Osteoblast (primary cell): ENCODE results near the gene GPR107. TPM values are rescaled to one million over a fixed set of nuclear protein-coding genes. Genes with fewer than 3 reads are reported as not detected.
A peak's percentile ranks its signal among the peaks of the same experiment; 100 is the strongest.

Experiments
- DNase-seq: peaks from one replicate; pipeline ENCODE4 v3.0.0; 2011; ENCODE audit warnings: low spot score, mixed read lengths; ENCODE audit not compliant: insufficient read length; ENCODE audit errors: missing footprints
- H2AFZ ChIP-seq: 2 replicates; pipeline ENCODE4 v1.6.0; 2011; ENCODE audit warnings: mild to moderate bottlenecking, low read length
- H3K27ac ChIP-seq: 2 replicates; pipeline ENCODE4 v1.5.1; 2011; ENCODE audit warnings: mild to moderate bottlenecking, low read depth, low read length, moderate library complexity
- H3K27me3 ChIP-seq: 2 replicates; pipeline ENCODE4 v1.6.0; 2012; ENCODE audit warnings: mild to moderate bottlenecking, control low read depth, inconsistent platforms, low read length, moderate library complexity; ENCODE audit not compliant: insufficient read depth
- H3K36me3 ChIP-seq: 2 replicates; pipeline ENCODE4 v1.5.1; 2011; ENCODE audit warnings: mild to moderate bottlenecking, low read length, control low read depth, moderate library complexity; ENCODE audit not compliant: insufficient read depth
- H3K4me1 ChIP-seq: 2 replicates; pipeline ENCODE4 v1.5.1; 2011; ENCODE audit warnings: mild to moderate bottlenecking, low read length, control low read depth, moderate library complexity; ENCODE audit not compliant: insufficient read depth
- H3K4me2 ChIP-seq: 2 replicates; pipeline ENCODE4 v1.6.0; 2011; ENCODE audit warnings: mild to moderate bottlenecking, low read length; ENCODE audit not compliant: insufficient read depth
- H3K4me3 ChIP-seq: fragments of 200-600 bp; sonication (generic); 3 replicates; pipeline ENCODE4 v1.5.1; 2012; ENCODE audit warnings: mild to moderate bottlenecking, low read length, inconsistent platforms; ENCODE audit not compliant: insufficient read depth
- H3K79me2 ChIP-seq: 2 replicates; pipeline ENCODE4 v1.6.0; 2012; ENCODE audit warnings: mild to moderate bottlenecking, low read length, control low read depth, inconsistent platforms; ENCODE audit not compliant: insufficient read depth
- H3K9me3 ChIP-seq: 2 replicates; pipeline ENCODE4 v1.5.1; 2011; ENCODE audit warnings: low read depth, low read length, control low read depth
- H4K20me1 ChIP-seq: 2 replicates; pipeline ENCODE4 v1.6.0; 2012; ENCODE audit warnings: mild to moderate bottlenecking, low read length, control low read depth; ENCODE audit not compliant: insufficient read depth
- CTCF ChIP-seq: IDR thresholded peaks from 2 replicates; pipeline ENCODE4 v1.5.1; 2011; ENCODE audit warnings: mild to moderate bottlenecking, low read depth, low read length, moderate library complexity; ENCODE audit errors: extremely low read depth
- total RNA-seq: library from RNA; depleted of rRNA; stranded (reverse); fragments of >200 nt; gene quantifications from 2 replicates; pipeline ENCODE4 v1.2.3, GENCODE V29; 2012

Gene GPR107
- total RNA-seq, 1 donor: 25.3 TPM

- H3K4me1 ChIP-seq: no peaks in the 10 kb centered on the region
- H4K20me1 ChIP-seq: peaks cover 3% of the 10 kb centered on the region
- no peak for TF ChIP-seq CTCF
- no peak for DNase-seq
- H3K4me2 ChIP-seq: no peak overlapping the region
- no peak overlapping the region for H3K4me3 ChIP-seq
- no peaks in the 10 kb centered on the region for H3K79me2 ChIP-seq
- H3K9me3 ChIP-seq: no peaks in the 10 kb centered on the region
- no peaks in the 10 kb centered on the region for H3K27me3 ChIP-seq
- H3K27ac ChIP-seq: no peak overlapping the region
- H2AFZ ChIP-seq: no peak overlapping the region
- H3K36me3 ChIP-seq: peaks cover 59% of the 10 kb centered on the region
Measured at GRCh38 chr9:130088051-130088450, 34.3 kb downstream of the GPR107 start.

- Histone ChIP-seq H3K4me1 (no peaks in the 10 kb centered on the region), H3K4me2 (no peak overlapping the region), H3K4me3 (no peak overlapping the region), H3K79me2 (no peaks in the 10 kb centered on the region), H3K36me3 (peaks cover 56% of the 10 kb centered on the region), H3K9me3 (no peaks in the 10 kb centered on the region), H4K20me1 (peaks cover 6% of the 10 kb centered on the region), H3K27ac (no peak overlapping the region), H2AFZ (no peak overlapping the region), H3K27me3 (no peaks in the 10 kb centered on the region)
- TF ChIP-seq CTCF: no peak
- no peak for DNase-seq
Measured at GRCh38 chr9:130089141-130089540, 35.4 kb downstream of the GPR107 start.

GRCh38 chr9:130090915-130091314 is 37.2 kb downstream of the GPR107 start:
- peaks cover 3% of the 10 kb centered on the region for H4K20me1 ChIP-seq
- no peaks in the 10 kb centered on the region for H3K27me3 ChIP-seq
- H3K4me1 ChIP-seq: no peaks in the 10 kb centered on the region
- DNase-seq: no peak
- H3K79me2 ChIP-seq: no peaks in the 10 kb centered on the region
- no peak overlapping the region for H3K27ac ChIP-seq
- peak; percentile 15 for TF ChIP-seq CTCF
- H3K9me3 ChIP-seq: no peaks in the 10 kb centered on the region
- H2AFZ ChIP-seq: no peak overlapping the region
- H3K4me2 ChIP-seq: no peak overlapping the region
- H3K4me3 ChIP-seq: no peak overlapping the region
- peaks cover 57% of the 10 kb centered on the region for H3K36me3 ChIP-seq

DNA sequence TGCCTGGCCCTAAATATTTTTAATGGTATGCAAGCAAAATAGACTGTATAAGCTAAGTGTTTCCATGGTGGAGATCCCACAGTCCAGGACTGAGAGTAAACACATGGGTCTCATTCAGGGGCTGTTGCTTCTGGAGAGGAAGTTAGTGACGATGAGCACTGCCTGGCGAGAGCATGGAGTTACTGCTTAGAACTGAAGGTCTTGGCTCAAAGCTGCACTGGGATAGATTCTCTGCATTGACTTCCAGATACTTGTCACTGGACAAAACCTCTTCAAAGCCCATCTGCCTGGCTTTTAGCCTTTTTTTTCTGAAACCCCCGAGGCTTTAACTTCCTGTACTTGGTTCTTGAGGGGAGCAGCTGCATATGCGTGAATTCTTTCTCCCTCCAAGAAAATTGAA is 39.2 kb downstream of the GPR107 start:
- Histone ChIP-seq H3K4me1 (no peaks in the 10 kb centered on the region), H3K27ac (no peak overlapping the region), H3K9me3 (no peaks in the 10 kb centered on the region), H3K36me3 (peaks cover 56% of the 10 kb centered on the region), H4K20me1 (peaks cover 5% of the 10 kb centered on the region), H3K4me3 (no peak overlapping the region), H2AFZ (no peak overlapping the region), H3K4me2 (no peak overlapping the region), H3K27me3 (no peaks in the 10 kb centered on the region), H3K79me2 (no peaks in the 10 kb centered on the region)
- DNase-seq: no peak
- no peak for TF ChIP-seq CTCF
